ENCODE results near the gene PLA2G1B. TPM values are rescaled to one million over a fixed set of nuclear protein-coding genes. Genes with fewer than 3 reads are reported as not detected.

Gene PLA2G1B
- total and polyA plus RNA-seq, 8 donors = 1.1 to 76.9 (median 1.8) TPM

DNA sequence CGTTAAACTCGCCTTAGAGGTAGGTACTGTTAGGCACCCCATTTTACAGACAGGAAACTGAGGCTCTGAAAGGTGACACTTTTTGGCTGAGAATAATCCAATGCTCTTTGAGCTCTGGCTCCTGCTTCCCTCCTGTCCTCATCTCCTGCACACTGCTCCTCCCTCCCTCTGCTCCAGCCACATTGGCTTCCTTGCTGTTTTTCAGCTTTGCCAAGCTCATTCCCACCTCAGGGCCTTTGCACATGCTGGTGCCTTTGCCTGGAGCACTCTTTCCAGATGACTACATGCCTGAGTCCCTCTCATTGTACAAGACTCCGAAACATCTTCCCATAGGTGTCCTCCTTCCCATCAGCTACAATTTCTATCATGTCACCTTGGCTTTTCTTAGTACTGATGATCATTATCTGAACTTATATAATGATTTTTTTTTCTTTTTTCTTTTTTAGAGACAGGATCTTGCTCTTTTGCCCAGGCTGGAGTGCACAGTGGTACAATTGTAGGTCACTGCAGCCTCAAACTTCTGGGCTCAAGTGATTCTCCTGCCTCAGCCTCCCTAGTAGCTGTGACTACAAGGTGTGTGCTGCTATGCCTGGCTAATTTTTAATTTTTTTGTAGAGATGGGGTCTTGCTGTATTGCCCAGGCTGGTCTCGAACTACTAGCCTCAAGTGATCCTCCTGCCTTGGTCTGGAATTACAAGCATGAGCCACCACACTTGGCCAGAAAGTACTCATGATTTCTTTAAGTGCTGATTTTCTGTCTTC is 26.2 kb upstream of the PLA2G1B start:
- DNase-seq = no peak
- H3K27ac ChIP-seq = no peak overlapping the region
- H3K36me3 ChIP-seq = no peaks in the 10 kb centered on the region
- no peaks in the 10 kb centered on the region for H3K4me1 ChIP-seq
- intact Hi-C loops (cut with DNase I) = loop anchor here in 1 of 2 donors (10.0 kb wide), 1 partner anchor 81 kb away; the partner anchor contains the start of gene COX6A1
- no peak for ATAC-seq
- no peaks in the 10 kb centered on the region for H3K9me3 ChIP-seq
- H3K4me3 ChIP-seq = no peak overlapping the region
- TF ChIP-seq, protein P1, sequence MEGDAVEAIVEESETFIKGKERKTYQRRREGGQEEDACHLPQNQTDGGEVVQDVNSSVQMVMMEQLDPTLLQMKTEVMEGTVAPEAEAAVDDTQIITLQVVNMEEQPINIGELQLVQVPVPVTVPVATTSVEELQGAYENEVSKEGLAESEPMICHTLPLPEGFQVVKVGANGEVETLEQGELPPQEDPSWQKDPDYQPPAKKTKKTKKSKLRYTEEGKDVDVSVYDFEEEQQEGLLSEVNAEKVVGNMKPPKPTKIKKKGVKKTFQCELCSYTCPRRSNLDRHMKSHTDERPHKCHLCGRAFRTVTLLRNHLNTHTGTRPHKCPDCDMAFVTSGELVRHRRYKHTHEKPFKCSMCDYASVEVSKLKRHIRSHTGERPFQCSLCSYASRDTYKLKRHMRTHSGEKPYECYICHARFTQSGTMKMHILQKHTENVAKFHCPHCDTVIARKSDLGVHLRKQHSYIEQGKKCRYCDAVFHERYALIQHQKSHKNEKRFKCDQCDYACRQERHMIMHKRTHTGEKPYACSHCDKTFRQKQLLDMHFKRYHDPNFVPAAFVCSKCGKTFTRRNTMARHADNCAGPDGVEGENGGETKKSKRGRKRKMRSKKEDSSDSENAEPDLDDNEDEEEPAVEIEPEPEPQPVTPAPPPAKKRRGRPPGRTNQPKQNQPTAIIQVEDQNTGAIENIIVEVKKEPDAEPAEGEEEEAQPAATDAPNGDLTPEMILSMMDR (IDR thresholded peaks at IDR 0.05) = no peak
- H3K27me3 ChIP-seq = peaks cover 0 to 11% of the 10 kb centered on the region in 2 donors

GRCh38 chr12:120353136-120353535 is 25.6 kb upstream of the PLA2G1B start:
- H3K36me3 ChIP-seq = no peaks in the 10 kb centered on the region
- peaks cover 0 to 5% of the 10 kb centered on the region in 2 donors for H3K27me3 ChIP-seq
- H3K4me1 ChIP-seq = no peaks in the 10 kb centered on the region
- TF ChIP-seq, protein P1 (IDR thresholded peaks at IDR 0.05) = no peak
- H3K9me3 ChIP-seq = no peaks in the 10 kb centered on the region
- H3K4me3 ChIP-seq = no peak overlapping the region
- ATAC-seq = no peak
- intact Hi-C loops (cut with DNase I) = loop anchor here in 1 of 2 donors (10.0 kb wide), 1 partner anchor 82 kb away; the partner anchor contains the start of gene COX6A1
- no peak overlapping the region for H3K27ac ChIP-seq
- no peak for DNase-seq

DNA sequence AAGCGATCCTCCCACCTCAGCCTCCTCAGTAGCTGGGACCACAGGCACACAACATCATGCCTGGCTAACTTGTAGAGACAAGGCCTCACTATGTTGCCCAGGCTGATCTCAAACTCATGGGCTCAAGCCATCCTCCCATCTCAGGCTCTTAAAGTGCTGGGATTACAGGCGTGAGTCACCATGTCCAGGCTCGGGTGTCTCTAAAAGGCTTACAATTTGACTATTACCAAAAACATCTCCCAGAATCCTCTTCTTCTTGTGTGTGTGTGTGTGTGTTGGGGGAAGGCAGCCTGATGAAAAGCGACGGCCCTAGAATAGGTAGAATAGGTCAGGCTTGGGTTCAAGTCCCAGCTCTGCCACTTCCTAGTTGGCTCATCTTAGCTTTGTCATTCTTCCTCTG is 24.5 kb upstream of the PLA2G1B start:
- DNase-seq = no peak
- Histone ChIP-seq H3K36me3 (no peaks in the 10 kb centered on the region), H3K9me3 (no peaks in the 10 kb centered on the region), H3K4me1 (no peaks in the 10 kb centered on the region), H3K4me3 (no peak overlapping the region), H3K27ac (no peak overlapping the region), H3K27me3 (no peaks in the 10 kb centered on the region)
- no peak for ATAC-seq
- TF ChIP-seq, protein P1 (IDR thresholded peaks at IDR 0.05) = no peak
- intact Hi-C loops (cut with DNase I) = loop anchor here in 1 of 2 donors (10.0 kb wide), 1 partner anchor 83 kb away; the partner anchor contains the start of gene COX6A1

GRCh38 chr12:120350576-120351350 is 23.2 kb upstream of the PLA2G1B start:
- Histone ChIP-seq H3K4me1 (no peaks in the 10 kb centered on the region), H3K4me3 (no peak overlapping the region), H3K27ac (peak overlapping the region in 1 of 2 donors; percentile 3), H3K27me3 (no peaks in the 10 kb centered on the region), H3K36me3 (no peaks in the 10 kb centered on the region), H3K9me3 (no peaks in the 10 kb centered on the region)
- TF ChIP-seq, protein P1 (IDR thresholded peaks at IDR 0.05) = no peak
- ATAC-seq (peak; percentile 91), DNase-seq (peak in 2 of 4 donors; percentile 67 to 82)
- intact Hi-C loops (cut with DNase I) = loop anchor here in 1 of 2 donors (10.0 kb wide), 1 partner anchor 84 kb away; the partner anchor contains the start of gene COX6A1

DNA sequence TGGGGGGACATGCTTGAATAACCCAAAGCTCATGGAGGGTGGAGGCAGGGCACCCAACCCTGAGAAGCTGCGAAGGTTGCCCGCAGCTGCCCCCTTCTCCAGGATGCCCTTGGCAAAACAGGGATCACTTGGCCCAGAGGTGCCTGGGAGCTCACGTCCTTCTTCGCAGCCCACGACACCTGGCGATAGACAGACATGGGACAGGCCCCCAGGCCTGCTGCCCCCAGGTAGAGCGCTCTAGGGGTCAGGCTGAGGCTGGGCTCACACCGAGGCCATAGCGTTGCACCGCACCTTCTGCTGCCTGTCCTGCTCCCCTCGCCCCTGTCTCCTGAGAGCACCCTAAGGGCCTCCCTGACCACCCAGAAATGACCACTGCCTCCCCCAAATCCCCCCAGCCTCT is 20.2 kb upstream of the PLA2G1B start:
- H3K27me3 ChIP-seq = no peaks in the 10 kb centered on the region
- ATAC-seq (no peak), DNase-seq (no peak)
- H3K9me3 ChIP-seq = no peaks in the 10 kb centered on the region
- no peaks in the 10 kb centered on the region for H3K4me1 ChIP-seq
- TF ChIP-seq, protein P1 (IDR thresholded peaks at IDR 0.05) = no peak
- H3K4me3 ChIP-seq = no peak overlapping the region
- intact Hi-C loops (cut with DNase I) = no loop called here
- H3K27ac ChIP-seq = no peak overlapping the region
- H3K36me3 ChIP-seq = no peaks in the 10 kb centered on the region

Measured in left lung (tissue), 10 donors.